SKM-1 (cell line): Measurements from ENCODE around the gene PEX11A.
A peak's percentile ranks its signal among the peaks of the same experiment; 100 is the strongest.

Experiments
- DNase-seq: peaks from one replicate; lab custom pipeline; 2025; ENCODE audit not compliant: unreplicated experiment; lab: John Stamatoyannopoulos, UW

PEX11A gene

DNA sequence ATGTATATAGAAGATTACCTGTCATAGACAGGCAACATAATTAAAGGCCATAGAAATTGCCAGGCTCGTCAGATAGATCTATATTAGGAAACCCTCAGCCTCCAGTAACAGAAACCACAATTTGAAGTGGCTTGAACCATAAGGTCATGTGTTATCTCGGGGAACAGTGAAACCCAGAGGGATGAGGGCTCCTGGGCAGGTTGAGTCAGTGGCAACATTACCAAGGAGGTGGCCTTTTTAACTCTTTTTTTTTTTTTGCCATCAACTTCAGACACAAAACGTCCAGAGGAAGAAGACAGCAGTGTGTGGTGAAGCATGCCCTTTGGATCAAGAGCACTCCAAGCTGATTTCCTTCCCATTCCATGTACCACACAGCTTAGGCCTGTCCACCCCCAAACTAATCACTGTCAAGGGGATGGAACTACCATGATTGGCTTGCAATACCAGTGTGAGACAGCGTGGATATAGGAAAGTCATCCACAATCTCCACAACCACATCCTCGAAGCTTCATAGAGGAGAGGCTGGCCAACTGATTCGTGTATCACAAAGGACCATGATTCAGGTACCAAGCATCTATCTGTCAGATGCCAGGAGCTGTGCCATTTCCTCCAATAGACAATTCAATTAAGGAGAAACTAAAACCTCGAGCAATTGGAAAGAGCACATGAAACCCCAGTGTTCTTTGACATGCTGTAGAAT is 34.3 kb downstream of the PEX11A start:
- no peak for DNase-seq

DNA sequence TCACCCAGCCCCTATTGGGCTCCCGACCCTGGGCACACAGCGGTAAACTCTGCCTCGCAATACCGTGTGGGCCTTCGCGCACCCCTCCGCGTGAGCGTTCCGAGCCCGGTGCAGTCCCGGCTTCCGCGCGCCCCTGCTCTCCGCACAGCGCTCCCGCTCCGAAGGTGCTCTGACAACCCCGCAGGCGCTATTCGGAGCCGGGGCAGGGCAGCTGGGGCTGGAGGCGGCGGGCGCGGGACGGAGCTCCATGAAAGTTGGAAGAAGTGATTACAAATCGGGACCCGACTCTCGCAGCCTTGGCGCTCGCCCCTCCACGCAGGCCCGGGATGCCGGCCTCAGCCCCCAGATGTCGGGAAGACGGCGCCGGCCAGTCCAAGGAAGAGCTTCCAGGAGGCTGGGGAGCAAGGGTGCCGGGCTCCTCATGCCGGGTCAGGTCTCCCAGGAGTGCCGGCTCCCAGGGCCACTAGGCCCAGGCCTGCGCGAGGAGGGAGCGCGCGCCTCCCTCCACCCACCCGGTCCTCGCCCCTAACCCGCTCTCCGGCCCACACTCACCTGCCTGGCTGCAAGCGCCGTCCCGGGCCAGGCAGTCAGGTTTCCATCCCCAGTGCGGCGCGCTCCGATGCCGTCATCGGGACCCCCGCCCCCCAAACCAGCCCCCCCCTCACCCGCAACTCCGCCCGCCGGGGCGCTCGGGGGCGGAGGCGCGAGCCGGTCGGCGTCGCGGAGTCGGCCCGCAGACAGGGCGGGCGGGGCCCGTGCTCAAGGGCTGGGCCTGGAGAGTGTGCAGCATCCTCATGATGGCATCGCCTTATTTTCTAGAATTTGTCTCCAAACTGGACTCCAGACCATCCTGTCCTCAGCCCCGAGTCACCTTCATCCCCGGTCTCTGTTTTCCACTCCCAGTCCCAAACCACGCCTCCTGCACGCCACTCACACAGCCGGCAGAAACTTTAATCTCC is 35.4 kb downstream of the PEX11A start, which contains the start of gene KIF7:
Gene KIF7, minus strand, starts transcription at position 621 of the 959 bp plus-strand sequence. CDS start 2,537 bp downstream, outside the sequence.
- DNase-seq, result no peak

DNA sequence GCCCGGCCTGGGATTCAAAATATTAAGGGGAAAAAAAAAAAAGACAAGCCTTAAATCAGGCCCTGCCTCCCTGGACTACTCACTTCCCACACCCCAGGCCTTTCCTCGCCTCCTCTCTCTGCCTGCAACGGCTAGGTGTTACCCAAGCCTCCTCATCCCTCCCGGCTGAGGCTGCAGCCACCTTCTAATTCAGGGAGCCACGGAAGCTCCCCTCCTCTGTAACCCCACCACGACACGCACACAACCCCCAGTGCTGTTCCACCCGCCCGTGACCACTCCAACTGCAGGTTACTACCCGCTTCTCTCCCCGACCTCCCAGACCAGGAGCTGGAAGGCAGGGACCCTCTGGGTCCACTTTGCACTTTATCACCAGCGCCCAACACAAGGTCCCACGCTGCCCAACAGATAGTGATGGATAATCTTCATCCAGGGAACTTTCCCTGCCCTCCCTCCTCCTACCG is 36.2 kb downstream of the PEX11A start:
- DNase-seq, result no peak

DNA sequence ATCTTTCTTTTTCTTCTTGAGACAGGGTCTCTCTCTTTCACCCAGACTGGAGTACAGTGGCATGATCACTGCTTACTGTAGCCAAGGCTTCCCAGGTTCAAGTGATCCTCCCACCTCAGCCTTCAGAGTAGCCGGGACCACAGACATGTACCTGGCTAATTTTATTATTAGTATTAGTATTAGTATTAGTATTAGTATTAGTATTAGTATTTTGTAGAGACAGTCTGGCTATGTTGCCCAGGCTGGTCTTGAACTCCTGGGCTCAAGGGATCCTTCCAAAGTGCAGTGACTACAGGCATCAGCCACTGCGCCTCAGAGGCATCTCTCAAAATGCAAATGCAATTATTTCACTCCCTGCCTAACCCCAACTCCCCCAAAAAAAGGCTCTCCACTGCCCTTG is 37.0 kb downstream of the PEX11A start:
- DNase-seq, result no peak

DNA sequence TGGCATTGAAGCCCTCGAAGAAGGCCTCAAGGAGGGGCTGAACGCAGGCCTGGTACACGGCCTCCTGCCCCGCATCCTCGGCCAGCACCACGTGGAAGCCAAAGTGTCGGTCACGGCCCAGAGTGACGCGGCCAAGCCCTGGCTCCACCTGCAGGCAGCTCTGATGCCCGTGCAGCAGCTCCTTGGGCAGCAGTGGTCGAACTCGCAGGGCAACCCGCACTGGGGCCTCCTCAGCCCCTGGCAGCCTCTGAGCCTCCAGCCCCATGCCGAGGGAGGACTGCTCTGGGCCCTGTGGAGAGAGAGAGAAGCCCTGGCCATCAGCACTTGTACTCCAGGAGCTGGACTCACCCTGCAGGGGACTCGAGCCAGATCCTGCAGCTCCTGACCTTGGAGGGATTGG is 37.9 kb downstream of the PEX11A start:
- no peak for DNase-seq

DNA sequence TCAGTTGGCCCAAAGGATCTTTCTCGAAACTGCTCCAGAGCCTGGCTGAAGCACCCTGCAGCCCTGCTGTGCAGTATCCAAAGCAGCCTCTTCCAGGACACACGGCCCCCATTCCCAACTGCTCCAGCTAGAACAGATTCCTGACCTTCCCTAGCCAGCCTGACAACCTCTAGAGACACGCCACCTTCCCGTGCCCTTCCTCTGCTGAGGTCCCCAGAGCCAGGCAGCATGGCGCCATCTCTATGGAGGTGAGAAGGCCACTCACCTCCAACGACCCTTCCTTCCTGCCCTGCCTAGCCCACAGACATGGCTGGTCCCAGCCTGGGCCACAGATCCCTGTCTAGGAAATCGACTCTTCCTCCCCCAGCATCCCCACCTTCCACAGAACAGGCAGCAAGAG is 38.4 kb downstream of the PEX11A start:
- no peak for DNase-seq

DNA sequence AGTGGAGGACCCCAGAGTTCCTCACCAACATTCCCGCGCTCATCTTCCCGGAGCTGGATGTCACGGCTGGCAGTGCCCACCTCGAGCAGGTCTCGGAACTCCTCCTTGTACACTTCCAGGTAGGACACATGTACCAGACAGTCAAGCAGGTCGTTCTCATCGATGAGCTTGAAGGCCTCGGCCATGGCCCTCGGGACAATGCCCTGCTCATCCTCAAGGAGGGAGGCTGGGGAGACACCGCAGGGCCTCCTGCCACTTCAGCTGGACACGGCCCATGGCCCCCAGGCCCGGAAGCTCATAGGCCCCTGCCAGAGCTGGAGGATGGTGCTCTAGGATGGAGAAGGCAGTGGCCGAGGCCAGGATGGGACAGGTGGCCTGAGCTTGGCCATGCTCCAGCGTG is 40.8 kb downstream of the PEX11A start:
- DNase-seq, result no peak

DNA sequence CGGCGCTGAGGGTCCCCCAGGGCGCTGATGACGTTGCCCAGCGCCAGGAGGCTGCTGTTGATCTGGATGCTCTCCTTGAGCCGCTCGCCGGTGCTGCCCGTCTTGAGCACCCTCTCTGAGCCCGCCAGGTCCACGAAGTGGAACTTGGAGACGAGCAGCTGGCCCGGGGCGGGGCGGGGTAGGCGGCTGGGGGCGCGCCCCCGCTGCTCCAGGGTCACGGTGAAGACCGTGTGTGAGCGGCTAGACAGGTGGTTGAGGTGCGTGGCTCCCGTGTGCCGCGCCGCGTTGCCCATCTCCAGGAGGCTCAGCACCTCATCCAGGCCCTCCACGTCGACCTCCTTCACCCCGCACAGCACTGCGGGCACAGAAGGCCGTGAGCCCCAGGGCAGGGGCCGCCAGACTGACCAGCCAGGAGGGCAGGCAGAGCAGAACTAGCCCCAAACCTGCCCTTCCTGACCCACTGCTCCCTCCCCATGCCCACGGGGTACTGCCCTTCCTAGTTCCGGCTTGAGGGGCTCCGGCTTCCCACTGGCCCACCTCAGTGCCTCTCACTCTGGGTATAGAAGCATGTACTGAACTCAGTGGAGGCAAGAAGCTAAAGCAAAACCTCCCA is 41.4 kb downstream of the PEX11A start:
- no peak for DNase-seq

DNA sequence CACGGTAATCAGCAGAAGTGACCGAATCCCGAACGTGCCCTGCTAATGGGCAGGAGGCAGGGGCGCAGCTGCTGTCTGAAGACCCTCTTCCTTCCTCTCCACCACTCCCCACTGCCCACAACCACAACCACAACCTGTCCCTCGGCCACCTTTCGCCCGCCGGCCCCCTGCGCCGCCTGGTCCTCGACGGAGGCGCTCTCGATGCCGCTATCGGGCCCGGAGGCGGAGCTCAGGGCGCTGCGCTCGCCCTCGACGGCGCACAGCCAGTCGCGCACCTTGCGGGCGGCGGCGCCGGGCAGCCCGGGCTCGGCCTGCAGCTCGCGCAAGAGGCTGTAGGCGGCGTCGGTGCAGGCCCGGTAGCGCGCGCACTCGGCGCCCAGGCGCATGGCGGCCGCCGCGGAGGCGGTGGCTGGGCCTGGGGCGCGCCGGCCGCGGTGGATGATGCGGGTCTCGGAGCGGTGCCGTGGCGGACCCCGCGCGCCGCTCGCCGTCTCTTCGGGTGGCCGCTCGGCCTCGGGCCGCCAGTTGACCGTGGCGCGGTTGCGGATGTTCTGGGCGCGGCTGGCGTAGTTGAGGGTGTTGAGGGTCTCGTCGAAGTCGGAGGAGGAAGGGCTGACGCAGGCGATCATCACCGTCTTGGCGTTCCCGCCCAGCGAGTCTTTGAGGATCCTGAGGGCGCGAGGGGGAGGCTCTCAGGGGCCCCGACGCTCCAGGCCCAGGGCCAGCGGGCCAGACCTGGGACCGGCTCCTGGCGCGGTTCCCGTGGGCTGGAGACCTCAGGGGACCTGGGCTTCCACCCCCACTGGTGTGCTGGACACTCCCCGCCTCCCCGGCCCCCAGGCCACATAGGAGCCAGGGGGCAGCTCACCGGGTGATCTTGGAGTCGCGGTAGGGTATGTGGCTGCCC is 42.2 kb downstream of the PEX11A start:
- DNase-seq, result no peak

DNA sequence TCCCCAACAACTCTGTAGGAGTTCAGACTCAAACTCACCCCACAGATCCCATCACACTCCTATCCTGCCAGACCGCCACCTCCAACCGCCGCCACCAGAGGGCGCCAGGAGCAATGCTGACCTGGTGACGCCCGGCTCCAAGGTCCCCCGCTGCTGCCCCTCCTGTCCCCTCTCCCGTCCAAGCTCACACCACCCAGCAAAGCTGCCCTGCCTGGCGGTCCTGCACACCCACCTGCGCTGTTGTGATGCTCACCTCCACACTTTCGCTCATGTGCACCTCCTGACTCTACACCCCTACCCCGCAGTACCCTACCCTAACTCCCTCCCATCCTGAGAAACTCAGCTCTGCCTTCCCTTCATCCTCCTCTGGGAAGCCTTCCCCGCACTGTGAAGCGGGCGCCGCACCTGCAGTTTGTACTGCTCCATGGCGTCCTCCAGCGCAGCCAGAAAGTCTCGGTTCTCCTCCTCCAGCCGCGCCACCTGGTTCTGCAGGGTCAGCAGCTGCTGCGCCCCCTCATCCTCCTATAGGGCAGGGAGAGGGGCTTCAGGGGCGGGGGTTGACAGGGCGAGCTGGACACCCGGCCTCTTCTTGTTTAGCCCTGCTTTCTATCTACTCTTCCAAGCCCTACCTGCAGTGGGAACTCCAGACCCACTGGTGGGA is 43.2 kb downstream of the PEX11A start:
- DNase-seq, result peak; percentile 31

DNA sequence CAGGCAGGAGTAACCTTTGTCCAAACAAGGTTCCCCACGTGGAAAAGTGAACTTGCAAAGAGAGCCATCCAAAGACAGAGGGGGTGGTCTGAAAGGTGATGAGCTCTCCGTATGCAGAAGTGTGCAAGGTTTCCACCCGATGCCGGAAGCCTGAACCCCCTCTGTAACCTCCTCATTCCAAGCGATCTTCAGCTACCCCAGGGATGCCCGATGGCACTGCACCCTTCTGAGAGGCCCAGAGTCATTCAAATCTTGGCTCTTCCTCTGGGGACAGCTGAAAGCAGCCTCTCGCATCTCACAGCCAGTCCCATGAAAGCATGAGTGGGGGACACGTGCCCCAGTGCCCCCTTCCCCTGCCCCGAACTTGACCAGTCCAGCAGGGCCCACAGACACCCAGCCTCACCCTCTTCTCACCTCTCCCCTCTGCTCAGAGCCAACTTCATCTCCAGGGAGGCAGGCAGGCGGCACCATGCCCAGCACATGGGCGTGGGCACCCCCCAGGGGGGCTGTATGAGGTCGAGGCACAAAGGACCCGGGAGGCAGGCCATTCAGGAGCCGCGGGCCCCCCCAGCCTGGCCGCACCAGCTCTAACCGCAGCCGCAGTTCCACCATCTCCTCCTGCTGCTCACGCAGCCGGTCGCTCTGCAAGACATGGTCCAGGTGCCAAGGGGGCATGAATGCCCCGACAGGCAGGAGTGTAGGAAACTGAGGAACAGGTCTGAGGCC is 44.0 kb downstream of the PEX11A start:
- DNase-seq, result no peak

DNA sequence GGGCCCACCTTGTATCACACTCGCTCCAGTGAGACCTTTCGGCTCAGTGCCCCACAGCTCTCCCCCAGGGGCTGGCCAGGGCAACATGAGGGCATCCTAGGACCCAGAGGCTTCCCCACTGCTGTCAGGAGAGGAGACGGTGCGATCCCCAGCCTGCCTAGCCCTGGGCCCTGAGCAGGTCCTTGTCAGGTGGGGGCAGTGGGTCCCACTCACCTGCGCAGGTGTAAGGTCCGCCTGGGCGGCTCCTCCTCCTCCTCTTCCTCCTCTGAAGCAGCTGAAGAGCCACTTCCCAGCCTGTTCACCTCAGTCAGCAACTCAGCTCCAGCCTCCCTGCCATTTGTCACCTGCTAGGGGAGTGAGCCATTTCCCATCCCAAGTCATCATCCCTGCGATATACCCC is 44.9 kb downstream of the PEX11A start:
- DNase-seq, result no peak

DNA sequence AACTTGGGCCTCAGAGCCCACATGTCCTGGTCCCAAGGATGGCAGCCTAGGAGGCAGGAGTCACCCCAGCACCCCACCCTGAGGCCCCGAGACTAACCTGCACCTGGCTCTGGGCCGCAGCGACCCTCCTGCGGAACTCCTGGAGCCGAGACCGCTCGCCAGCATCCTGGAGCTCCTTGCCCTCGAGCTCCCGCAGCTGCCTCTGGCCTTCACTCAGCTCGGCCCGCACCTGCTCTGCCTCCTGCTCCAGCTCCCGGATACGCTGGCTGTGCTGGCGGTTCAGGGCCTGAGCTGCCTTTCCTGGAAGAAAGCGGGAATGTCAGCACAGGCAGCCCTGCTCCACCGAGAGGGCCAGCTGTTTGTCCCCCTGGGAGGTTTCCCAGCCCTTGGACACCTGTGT is 48.4 kb downstream of the PEX11A start:
- DNase-seq, result no peak

DNA sequence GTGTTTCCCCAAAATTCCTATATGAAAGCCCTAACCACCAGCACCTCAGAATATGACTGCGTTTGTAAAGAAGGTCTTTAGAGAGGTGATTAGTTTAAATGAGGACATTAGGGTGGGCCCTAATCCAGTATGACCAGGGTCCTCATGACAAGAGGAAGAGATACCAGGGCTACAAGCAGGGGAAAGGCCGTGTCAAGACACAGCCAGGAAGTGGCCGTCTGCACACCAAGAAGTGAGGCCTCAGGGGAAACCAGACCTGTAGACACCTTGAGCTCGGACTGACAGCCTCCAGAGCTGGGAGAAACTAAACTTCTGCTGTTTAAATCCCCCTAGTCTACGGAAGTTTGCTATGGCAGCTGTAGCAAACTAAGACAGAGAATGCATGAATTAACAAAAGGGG is 49.5 kb downstream of the PEX11A start:
- DNase-seq, result no peak

DNA sequence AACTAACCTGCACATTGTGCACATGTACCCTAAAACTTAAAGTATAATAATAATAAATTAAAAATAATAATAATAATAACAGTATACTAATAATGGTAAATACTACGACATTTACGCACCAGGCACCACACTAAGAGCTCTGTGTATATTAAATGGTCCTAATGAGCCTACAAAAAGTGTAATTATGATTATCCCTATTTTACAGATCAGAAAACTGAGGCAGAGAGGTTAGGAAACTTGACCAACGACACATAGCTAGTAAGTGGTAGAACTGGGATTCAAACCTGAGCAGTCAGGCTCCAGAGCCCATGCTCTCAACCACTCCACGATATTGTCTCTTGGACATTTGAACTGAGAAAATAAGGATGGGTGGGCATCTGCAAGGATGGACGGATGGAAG is 50.3 kb downstream of the PEX11A start:
- DNase-seq, result no peak

DNA sequence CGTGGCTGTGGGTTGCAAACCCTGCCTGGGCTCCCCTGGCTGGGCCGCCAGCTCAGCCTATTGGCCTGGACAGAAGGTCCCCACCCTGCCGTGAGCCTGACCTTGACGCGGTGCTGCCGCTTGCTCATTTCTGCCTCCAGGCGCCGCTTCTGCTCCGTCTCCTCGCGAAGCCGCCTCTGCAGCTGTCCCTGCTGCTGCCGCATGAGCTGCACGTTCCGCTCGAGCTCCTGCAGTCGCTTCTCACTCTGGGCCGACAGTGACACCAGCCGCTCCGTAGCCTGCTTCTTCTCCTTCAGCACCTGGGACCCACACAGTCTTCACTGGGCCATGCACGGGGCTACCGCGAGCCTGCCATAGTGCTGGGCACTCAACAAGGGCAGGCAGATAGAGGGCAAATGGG is 57.0 kb downstream of the PEX11A start:
- DNase-seq, result no peak

DNA sequence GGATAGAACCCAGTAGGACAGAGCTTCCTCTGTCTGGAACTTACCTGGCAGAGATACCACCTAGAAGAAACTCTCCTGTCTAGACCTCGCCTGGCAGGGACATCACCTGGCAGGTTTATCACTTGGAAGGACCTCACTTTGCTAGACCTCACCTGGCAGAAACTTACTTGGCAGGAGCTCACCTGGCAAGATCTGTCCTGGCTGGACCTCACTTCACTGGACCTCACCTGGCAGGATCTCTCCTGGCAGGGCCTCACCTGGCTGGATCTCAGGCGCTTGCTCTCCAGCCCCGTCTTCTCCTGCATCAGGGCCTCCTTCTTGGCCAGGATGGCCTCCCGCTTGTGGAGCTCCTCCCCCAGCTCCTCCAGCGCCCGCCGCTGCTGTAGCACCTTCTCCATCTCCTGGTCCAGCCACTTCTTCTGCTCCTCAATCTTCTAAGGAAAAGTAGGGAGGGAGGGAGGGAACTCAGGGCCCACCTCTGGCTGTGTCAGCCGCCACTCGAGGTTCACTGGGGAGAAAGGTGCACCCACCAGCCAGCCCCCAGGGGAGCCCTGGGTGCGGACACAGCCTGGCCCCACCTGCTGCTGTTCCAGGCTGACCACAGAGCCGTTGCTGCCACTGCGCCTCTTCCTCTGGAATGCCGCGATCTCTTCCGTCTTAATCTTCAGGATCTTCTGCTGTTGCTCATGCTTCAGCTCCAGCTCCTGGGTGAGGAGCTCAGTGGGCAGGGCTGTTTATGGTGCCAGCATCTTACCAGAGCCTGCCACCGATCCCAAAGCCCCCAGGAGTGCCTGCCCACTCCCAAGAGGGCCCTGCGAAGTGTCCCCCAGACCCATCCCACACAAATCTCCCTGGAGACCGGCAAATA is 57.8 kb downstream of the PEX11A start:
- no peak for DNase-seq

DNA sequence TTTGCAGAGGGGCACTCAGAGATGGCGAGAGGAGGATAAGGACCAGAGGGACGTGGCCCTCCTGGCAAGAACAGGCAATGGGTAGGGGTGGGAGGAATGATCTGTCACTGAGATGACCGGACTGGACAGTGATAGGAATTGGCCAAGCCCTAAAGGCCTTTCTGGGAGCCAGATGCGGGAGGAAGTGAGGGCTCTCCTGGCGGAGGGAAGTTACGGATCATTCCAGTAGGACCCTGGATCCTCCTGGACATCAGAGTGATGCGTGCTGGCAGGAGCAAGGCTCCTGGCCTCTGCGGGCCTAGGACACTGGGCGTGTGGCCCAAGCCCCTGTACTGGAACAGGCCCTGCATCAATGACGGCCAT is 58.7 kb downstream of the PEX11A start:
- DNase-seq, result no peak
